HepG2 (cell line): Measurements from ENCODE around the gene ARHGAP26. TPM values are rescaled to one million over a fixed set of nuclear protein-coding genes. Genes with fewer than 3 reads are reported as not detected.

Experiments
- ARID2 ChIP-seq: sonication (generic); formaldehyde crosslinking; IDR thresholded peaks from 2 replicates; pipeline ENCODE4 v1.8.1; 2022; ENCODE audit warnings: mild to moderate bottlenecking, missing genetic modification reagents, borderline replicate concordance
- ATRX ChIP-seq: sonication (generic); formaldehyde crosslinking; IDR thresholded peaks from 2 replicates; pipeline ENCODE4 v1.4.0; 2020; ENCODE audit warnings: missing genetic modification reagents, borderline replicate concordance
- CCAR2 ChIP-seq: fragments of 200-400 bp; formaldehyde crosslinking; optimal IDR thresholded peaks from 2 replicates; pipeline ENCODE3; 2018; ENCODE audit warnings: low read depth, mild to moderate bottlenecking, low read length, moderate library complexity
- CHD4 ChIP-seq: fragments of 200-600 bp; sonication (generic); IDR thresholded peaks from 2 replicates; pipeline ENCODE4 v1.7.0; 2017; ENCODE audit warnings: mild to moderate bottlenecking, low read length, borderline replicate concordance
- FOSL2 ChIP-seq: sonication (generic); formaldehyde crosslinking; IDR thresholded peaks from 2 replicates; pipeline ENCODE4 v1.4.0; 2020; ENCODE audit warnings: missing genetic modification reagents
- KAT8 ChIP-seq: IDR thresholded peaks from 2 replicates; pipeline ENCODE4 v1.6.1; 2016; ENCODE audit warnings: missing genetic modification reagents, missing compliant biosample characterization
- MTF2 ChIP-seq: sonication (generic); formaldehyde crosslinking; IDR thresholded peaks from 2 replicates; pipeline ENCODE4 v1.5.0; 2020; ENCODE audit warnings: missing genetic modification reagents, borderline replicate concordance
- POGZ ChIP-seq: sonication (generic); formaldehyde crosslinking; IDR thresholded peaks from 2 replicates; pipeline ENCODE4 v1.4.0; 2020; ENCODE audit warnings: mild to moderate bottlenecking, missing genetic modification reagents
- SMAD9 ChIP-seq: sonication (generic); formaldehyde crosslinking; IDR thresholded peaks from 2 replicates; pipeline ENCODE4 v1.5.1; 2020; ENCODE audit warnings: mild to moderate bottlenecking, missing genetic modification reagents
- SOX13 ChIP-seq, 3 experiments: fragments of 450-650 bp in 1 of 3; sonication (generic) in 1 of 3; formaldehyde crosslinking in 1 of 3; IDR thresholded peaks in 2 of 3; conservative IDR thresholded peaks in 1 of 3; 2 replicates each; pipeline versions ENCODE4 v1.5.0 to v1.6.1; 2016 to 2020; ENCODE audit warnings: antibody characterized with exemption in 1 of 3, mild to moderate bottlenecking in 1 of 3, missing compliant biosample characterization in 1 of 3, missing genetic modification reagents in 1 of 3, moderate library complexity in 1 of 3
- STAG1 ChIP-seq: sonication (generic); formaldehyde crosslinking; IDR thresholded peaks from 2 replicates; pipeline ENCODE4 v1.4.0; 2020; ENCODE audit warnings: missing genetic modification reagents
- TCF7 ChIP-seq: sonication (generic); IDR thresholded peaks from 2 replicates; pipeline ENCODE4 v1.6.1; 2016; ENCODE audit warnings: antibody characterized with exemption, low read depth
- U2AF1 ChIP-seq: fragments of 200-400 bp; formaldehyde crosslinking; optimal IDR thresholded peaks from 2 replicates; pipeline ENCODE3; 2017; ENCODE audit warnings: mild to moderate bottlenecking, low read depth, low read length
- ZMYM2 ChIP-seq: sonication (generic); formaldehyde crosslinking; IDR thresholded peaks from 2 replicates; pipeline ENCODE4 v1.8.0; 2022; ENCODE audit warnings: mild to moderate bottlenecking, missing genetic modification reagents
- ZNF224 ChIP-seq: sonication (generic); formaldehyde crosslinking; IDR thresholded peaks from 2 replicates; pipeline ENCODE4 v1.5.0; 2020; ENCODE audit warnings: mild to moderate bottlenecking, missing genetic modification reagents
- ZNF230 ChIP-seq: sonication (generic); formaldehyde crosslinking; IDR thresholded peaks from 2 replicates; pipeline ENCODE4 v1.4.0; 2020; ENCODE audit warnings: mild to moderate bottlenecking, missing genetic modification reagents
- polyA plus RNA-seq, 8 experiments: library from polyadenylated mRNA; depleted of rRNA in 3 of 8; stranded (reverse) in 7 of 8; unstranded in 1 of 8; fragments of >200 nt; fragmentation: Illumina TruSeq in 4 of 8; extraction: Trizol in 4 of 8; gene quantifications; 2 replicates each; pipeline versions ENCODE4 v1.2.1 to v1.2.3, GENCODE V29; 2011 to 2016; ENCODE audit warnings: low read depth in 4 of 8, missing spikeins in 1 of 8, mixed read lengths in 1 of 8; ENCODE audit not compliant: insufficient read depth in 1 of 8
- total RNA-seq, 5 experiments: library from RNA; depleted of rRNA; stranded (reverse); fragments of >200 nt; fragmentation: Illumina TruSeq; extraction: Trizol; gene quantifications; 2 replicates each; pipeline ENCODE4 v1.2.3, GENCODE V29; 2016; ENCODE audit warnings: low read depth in 1 of 5
- TF ChIP-seq, protein P1 (sequence below): sonication (generic); formaldehyde crosslinking; IDR thresholded peaks from 2 replicates; pipeline ENCODE4 v1.4.0; 2020; ENCODE audit warnings: mild to moderate bottlenecking, missing genetic modification reagents
- TF ChIP-seq, protein P2 (sequence below): sonication (generic); formaldehyde crosslinking; IDR thresholded peaks from 2 replicates; pipeline ENCODE4 v1.4.0; 2020; ENCODE audit warnings: missing genetic modification reagents
- TF ChIP-seq, protein P3 (sequence below): sonication (generic); formaldehyde crosslinking; IDR thresholded peaks from 2 replicates; pipeline ENCODE4 v1.5.0; 2020; ENCODE audit warnings: mild to moderate bottlenecking, missing genetic modification reagents, borderline replicate concordance
- TF ChIP-seq, protein P4 (sequence below): sonication (generic); formaldehyde crosslinking; IDR thresholded peaks from 2 replicates; pipeline ENCODE4 v1.4.0; 2020; ENCODE audit warnings: missing genetic modification reagents, low read depth, mild to moderate bottlenecking, borderline replicate concordance

ARHGAP26 gene
- total and polyA plus RNA-seq, 2 of the 13 experiments (the other 11 are each of a cell fraction or from before 2014, with no cell fraction given): 9.6 to 18.2 TPM

DNA sequence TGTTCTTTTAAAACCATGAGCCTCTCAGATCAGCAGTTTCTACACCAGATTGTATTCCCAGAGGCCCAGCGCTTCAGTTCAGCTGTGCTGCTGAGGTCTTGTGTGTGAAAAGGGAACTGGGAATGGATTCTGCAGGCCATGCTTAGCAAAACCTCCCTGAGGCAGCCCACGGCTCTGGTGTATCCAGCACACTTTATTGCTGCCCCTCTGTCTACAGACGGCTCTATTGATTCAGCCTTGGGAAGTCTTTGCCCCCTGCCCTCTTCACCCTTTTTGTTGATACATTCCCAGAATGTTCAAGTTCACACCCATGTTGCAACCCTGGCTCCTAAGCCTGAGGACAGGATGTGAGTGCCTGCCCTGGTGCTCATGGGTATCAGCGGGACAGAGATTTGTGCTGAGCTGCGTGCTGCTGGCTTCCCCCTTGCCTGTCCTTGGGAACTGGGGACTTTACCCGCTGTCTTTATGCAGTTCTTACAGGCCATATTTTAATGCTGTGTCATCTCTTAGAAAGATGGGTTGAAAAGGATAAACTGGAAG, 37.3 kb downstream of the ARHGAP26 start (continued):
- TF ChIP-seq KAT8 (CRISPR knock-in tag) (peak; percentile 83), CHD4 (no peak; the same call in 1 of the 2 replicates), FOSL2 (CRISPR knock-in tag) (peak; percentile 87), ZNF224 (no peak), SMAD9 (no peak), MTF2 (CRISPR knock-in tag) (no peak), SOX13 (IDR thresholded peaks at IDR 0.05) (peak; percentile 89), SOX13 (CRISPR knock-in tag; conservative IDR thresholded peaks at IDR 0.05 in 1 of 2, IDR thresholded peaks at IDR 0.05 in 1 of 2) (peak in 1 of 2 experiments; percentile 97; a peak in 2 of 4 replicates), ZNF230 (CRISPR knock-in tag) (peak; percentile 60), CCAR2 (no peak), ARID2 (CRISPR knock-in tag) (no peak), TCF7 (peak; percentile 75), STAG1 (peak; percentile 41), U2AF1 (no peak), ZMYM2 (CRISPR knock-in tag) (peak; percentile 83; the same call in 1 of the 2 replicates), POGZ (peak; percentile 93), ATRX (no peak)
- TF ChIP-seq, protein P1, sequence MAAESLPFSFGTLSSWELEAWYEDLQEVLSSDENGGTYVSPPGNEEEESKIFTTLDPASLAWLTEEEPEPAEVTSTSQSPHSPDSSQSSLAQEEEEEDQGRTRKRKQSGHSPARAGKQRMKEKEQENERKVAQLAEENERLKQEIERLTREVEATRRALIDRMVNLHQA (CRISPR knock-in tag): no peak
- TF ChIP-seq, protein P2, sequence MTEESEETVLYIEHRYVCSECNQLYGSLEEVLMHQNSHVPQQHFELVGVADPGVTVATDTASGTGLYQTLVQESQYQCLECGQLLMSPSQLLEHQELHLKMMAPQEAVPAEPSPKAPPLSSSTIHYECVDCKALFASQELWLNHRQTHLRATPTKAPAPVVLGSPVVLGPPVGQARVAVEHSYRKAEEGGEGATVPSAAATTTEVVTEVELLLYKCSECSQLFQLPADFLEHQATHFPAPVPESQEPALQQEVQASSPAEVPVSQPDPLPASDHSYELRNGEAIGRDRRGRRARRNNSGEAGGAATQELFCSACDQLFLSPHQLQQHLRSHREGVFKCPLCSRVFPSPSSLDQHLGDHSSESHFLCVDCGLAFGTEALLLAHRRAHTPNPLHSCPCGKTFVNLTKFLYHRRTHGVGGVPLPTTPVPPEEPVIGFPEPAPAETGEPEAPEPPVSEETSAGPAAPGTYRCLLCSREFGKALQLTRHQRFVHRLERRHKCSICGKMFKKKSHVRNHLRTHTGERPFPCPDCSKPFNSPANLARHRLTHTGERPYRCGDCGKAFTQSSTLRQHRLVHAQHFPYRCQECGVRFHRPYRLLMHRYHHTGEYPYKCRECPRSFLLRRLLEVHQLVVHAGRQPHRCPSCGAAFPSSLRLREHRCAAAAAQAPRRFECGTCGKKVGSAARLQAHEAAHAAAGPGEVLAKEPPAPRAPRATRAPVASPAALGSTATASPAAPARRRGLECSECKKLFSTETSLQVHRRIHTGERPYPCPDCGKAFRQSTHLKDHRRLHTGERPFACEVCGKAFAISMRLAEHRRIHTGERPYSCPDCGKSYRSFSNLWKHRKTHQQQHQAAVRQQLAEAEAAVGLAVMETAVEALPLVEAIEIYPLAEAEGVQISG (CRISPR knock-in tag): peak; percentile 89
- TF ChIP-seq, protein P3, sequence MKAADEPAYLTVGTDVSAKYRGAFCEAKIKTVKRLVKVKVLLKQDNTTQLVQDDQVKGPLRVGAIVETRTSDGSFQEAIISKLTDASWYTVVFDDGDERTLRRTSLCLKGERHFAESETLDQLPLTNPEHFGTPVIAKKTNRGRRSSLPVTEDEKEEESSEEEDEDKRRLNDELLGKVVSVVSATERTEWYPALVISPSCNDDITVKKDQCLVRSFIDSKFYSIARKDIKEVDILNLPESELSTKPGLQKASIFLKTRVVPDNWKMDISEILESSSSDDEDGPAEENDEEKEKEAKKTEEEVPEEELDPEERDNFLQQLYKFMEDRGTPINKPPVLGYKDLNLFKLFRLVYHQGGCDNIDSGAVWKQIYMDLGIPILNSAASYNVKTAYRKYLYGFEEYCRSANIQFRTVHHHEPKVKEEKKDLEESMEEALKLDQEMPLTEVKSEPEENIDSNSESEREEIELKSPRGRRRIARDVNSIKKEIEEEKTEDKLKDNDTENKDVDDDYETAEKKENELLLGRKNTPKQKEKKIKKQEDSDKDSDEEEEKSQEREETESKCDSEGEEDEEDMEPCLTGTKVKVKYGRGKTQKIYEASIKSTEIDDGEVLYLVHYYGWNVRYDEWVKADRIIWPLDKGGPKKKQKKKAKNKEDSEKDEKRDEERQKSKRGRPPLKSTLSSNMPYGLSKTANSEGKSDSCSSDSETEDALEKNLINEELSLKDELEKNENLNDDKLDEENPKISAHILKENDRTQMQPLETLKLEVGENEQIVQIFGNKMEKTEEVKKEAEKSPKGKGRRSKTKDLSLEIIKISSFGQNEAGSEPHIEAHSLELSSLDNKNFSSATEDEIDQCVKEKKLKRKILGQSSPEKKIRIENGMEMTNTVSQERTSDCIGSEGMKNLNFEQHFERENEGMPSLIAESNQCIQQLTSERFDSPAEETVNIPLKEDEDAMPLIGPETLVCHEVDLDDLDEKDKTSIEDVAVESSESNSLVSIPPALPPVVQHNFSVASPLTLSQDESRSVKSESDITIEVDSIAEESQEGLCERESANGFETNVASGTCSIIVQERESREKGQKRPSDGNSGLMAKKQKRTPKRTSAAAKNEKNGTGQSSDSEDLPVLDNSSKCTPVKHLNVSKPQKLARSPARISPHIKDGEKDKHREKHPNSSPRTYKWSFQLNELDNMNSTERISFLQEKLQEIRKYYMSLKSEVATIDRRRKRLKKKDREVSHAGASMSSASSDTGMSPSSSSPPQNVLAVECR (CRISPR knock-in tag): peak; percentile 83; the same call in 1 of the 2 replicates
- TF ChIP-seq, protein P4, sequence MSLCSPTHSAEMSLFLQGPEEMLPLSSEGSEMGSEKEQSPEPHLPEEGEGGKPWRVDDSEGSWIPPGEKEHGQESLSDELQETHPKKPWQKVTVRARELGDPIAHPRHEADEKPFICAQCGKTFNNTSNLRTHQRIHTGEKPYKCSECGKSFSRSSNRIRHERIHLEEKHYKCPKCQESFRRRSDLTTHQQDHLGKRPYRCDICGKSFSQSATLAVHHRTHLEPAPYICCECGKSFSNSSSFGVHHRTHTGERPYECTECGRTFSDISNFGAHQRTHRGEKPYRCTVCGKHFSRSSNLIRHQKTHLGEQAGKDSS: peak; percentile 78; the same call in 1 of the 2 replicates
